ENCODE data around the gene XXYLT1. TPM values are rescaled to one million over a fixed set of nuclear protein-coding genes. Genes with fewer than 3 reads are reported as not detected.

Gene XXYLT1
- total RNA-seq, 1 experiment from 2014 or later: 23.4 TPM

DNA sequence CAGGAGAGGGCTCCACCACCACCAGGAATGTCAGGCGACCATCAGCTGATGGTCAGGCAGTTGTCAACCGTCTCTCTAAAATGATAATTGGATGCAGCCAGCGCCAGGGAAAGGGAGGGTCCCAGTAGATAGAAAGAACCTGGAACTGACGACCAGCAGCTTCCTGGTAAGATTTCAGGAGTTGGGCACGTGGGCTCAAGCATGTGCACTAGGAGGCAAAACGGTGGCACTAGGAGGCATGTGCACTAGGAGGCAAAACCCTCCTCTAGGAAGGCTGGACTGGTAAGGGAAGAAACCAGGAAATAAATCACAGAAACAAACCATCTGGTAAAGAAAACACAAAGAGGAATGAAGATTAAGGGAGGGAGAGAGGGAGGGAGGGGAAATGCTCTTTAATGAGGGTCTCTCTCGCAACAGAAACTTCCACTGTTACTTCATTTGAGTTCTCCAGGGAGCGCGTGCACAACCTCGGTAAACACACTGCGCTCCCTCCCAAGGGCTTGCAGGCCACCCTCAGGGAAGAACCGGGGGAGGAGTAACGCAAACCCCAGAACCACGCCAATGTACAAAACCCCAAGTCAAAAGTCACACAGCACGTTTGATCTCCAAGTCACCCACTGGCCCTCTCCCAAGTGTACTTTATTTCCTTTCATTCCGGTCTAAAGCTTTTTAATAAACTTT lies 116.7 kb downstream of the XXYLT1 start:
- H3K36me3 Mint-ChIP-seq: no peaks in the 10 kb centered on the region
- POLR2A ChIA-PET: no interaction called here
- H3K4me1 Mint-ChIP-seq: peaks cover 65% of the 10 kb centered on the region
- H3K9me3 Mint-ChIP-seq: no peaks in the 10 kb centered on the region
- no peaks in the 10 kb centered on the region for H3K27me3 Mint-ChIP-seq (ENCODE audit: low read depth)
- CTCF ChIA-PET: interaction anchor here (1.0 to 1.9 kb wide), 5 partner anchors 74 to 467 kb away, joined by 3 to 7 read pairs (median 3); partner anchors contain the start of gene XXYLT1
- no peak for ATAC-seq
- H3K27ac Mint-ChIP-seq: peak overlapping the region; percentile 81
- no peak overlapping the region for H3K4me3 Mint-ChIP-seq
- DNase-seq (ENCODE audit: low spot score): no peak
- TF ChIP-seq NFYB (CRISPR knock-in tag; conservative IDR thresholded peaks at IDR 0.05; ENCODE audit: low read depth) (no peak), ZNF219 (CRISPR knock-in tag; IDR thresholded peaks at IDR 0.05; ENCODE audit: borderline replicate concordance) (no peak), OVOL2 (CRISPR knock-in tag; IDR thresholded peaks at IDR 0.05; ENCODE audit: borderline replicate concordance) (no peak), HMGA2 (CRISPR knock-in tag; IDR thresholded peaks at IDR 0.05) (no peak), SP1 (CRISPR knock-in tag; conservative IDR thresholded peaks at IDR 0.05) (no peak), SMAD3 (CRISPR knock-in tag; IDR thresholded peaks at IDR 0.05; ENCODE audit: borderline replicate concordance) (no peak), ATF1 (CRISPR knock-in tag; IDR thresholded peaks at IDR 0.05) (no peak), RORB (CRISPR knock-in tag; IDR thresholded peaks at IDR 0.05) (no peak), EMX1 (CRISPR knock-in tag; IDR thresholded peaks at IDR 0.05) (no peak), SMAD4 (CRISPR knock-in tag; IDR thresholded peaks at IDR 0.05) (no peak), ZNF317 (CRISPR knock-in tag; IDR thresholded peaks at IDR 0.05; ENCODE audit: borderline replicate concordance, low read depth) (no peak)
- TF ChIP-seq, protein P1, sequence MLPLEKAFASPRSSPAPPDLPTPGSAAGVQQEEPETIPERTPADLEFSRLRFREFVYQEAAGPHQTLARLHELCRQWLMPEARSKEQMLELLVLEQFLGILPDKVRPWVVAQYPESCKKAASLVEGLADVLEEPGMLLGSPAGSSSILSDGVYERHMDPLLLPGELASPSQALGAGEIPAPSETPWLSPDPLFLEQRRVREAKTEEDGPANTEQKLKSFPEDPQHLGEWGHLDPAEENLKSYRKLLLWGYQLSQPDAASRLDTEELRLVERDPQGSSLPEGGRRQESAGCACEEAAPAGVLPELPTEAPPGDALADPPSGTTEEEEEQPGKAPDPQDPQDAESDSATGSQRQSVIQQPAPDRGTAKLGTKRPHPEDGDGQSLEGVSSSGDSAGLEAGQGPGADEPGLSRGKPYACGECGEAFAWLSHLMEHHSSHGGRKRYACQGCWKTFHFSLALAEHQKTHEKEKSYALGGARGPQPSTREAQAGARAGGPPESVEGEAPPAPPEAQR (CRISPR knock-in tag; IDR thresholded peaks at IDR 0.05): no peak
- TF ChIP-seq, protein P2, sequence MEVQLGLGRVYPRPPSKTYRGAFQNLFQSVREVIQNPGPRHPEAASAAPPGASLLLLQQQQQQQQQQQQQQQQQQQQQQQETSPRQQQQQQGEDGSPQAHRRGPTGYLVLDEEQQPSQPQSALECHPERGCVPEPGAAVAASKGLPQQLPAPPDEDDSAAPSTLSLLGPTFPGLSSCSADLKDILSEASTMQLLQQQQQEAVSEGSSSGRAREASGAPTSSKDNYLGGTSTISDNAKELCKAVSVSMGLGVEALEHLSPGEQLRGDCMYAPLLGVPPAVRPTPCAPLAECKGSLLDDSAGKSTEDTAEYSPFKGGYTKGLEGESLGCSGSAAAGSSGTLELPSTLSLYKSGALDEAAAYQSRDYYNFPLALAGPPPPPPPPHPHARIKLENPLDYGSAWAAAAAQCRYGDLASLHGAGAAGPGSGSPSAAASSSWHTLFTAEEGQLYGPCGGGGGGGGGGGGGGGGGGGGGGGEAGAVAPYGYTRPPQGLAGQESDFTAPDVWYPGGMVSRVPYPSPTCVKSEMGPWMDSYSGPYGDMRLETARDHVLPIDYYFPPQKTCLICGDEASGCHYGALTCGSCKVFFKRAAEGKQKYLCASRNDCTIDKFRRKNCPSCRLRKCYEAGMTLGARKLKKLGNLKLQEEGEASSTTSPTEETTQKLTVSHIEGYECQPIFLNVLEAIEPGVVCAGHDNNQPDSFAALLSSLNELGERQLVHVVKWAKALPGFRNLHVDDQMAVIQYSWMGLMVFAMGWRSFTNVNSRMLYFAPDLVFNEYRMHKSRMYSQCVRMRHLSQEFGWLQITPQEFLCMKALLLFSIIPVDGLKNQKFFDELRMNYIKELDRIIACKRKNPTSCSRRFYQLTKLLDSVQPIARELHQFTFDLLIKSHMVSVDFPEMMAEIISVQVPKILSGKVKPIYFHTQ (CRISPR knock-in tag; IDR thresholded peaks at IDR 0.05): no peak
- TF ChIP-seq, protein P3, sequence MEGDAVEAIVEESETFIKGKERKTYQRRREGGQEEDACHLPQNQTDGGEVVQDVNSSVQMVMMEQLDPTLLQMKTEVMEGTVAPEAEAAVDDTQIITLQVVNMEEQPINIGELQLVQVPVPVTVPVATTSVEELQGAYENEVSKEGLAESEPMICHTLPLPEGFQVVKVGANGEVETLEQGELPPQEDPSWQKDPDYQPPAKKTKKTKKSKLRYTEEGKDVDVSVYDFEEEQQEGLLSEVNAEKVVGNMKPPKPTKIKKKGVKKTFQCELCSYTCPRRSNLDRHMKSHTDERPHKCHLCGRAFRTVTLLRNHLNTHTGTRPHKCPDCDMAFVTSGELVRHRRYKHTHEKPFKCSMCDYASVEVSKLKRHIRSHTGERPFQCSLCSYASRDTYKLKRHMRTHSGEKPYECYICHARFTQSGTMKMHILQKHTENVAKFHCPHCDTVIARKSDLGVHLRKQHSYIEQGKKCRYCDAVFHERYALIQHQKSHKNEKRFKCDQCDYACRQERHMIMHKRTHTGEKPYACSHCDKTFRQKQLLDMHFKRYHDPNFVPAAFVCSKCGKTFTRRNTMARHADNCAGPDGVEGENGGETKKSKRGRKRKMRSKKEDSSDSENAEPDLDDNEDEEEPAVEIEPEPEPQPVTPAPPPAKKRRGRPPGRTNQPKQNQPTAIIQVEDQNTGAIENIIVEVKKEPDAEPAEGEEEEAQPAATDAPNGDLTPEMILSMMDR (IDR thresholded peaks at IDR 0.05): no peak
- TF ChIP-seq, protein P4, sequence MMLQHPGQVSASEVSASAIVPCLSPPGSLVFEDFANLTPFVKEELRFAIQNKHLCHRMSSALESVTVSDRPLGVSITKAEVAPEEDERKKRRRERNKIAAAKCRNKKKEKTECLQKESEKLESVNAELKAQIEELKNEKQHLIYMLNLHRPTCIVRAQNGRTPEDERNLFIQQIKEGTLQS (CRISPR knock-in tag; conservative IDR thresholded peaks at IDR 0.05): no peak
- TF ChIP-seq, protein P5, sequence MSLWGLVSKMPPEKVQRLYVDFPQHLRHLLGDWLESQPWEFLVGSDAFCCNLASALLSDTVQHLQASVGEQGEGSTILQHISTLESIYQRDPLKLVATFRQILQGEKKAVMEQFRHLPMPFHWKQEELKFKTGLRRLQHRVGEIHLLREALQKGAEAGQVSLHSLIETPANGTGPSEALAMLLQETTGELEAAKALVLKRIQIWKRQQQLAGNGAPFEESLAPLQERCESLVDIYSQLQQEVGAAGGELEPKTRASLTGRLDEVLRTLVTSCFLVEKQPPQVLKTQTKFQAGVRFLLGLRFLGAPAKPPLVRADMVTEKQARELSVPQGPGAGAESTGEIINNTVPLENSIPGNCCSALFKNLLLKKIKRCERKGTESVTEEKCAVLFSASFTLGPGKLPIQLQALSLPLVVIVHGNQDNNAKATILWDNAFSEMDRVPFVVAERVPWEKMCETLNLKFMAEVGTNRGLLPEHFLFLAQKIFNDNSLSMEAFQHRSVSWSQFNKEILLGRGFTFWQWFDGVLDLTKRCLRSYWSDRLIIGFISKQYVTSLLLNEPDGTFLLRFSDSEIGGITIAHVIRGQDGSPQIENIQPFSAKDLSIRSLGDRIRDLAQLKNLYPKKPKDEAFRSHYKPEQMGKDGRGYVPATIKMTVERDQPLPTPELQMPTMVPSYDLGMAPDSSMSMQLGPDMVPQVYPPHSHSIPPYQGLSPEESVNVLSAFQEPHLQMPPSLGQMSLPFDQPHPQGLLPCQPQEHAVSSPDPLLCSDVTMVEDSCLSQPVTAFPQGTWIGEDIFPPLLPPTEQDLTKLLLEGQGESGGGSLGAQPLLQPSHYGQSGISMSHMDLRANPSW (CRISPR knock-in tag; conservative IDR thresholded peaks at IDR 0.05; ENCODE audit: low read depth): no peak
- TF ChIP-seq, protein P6, sequence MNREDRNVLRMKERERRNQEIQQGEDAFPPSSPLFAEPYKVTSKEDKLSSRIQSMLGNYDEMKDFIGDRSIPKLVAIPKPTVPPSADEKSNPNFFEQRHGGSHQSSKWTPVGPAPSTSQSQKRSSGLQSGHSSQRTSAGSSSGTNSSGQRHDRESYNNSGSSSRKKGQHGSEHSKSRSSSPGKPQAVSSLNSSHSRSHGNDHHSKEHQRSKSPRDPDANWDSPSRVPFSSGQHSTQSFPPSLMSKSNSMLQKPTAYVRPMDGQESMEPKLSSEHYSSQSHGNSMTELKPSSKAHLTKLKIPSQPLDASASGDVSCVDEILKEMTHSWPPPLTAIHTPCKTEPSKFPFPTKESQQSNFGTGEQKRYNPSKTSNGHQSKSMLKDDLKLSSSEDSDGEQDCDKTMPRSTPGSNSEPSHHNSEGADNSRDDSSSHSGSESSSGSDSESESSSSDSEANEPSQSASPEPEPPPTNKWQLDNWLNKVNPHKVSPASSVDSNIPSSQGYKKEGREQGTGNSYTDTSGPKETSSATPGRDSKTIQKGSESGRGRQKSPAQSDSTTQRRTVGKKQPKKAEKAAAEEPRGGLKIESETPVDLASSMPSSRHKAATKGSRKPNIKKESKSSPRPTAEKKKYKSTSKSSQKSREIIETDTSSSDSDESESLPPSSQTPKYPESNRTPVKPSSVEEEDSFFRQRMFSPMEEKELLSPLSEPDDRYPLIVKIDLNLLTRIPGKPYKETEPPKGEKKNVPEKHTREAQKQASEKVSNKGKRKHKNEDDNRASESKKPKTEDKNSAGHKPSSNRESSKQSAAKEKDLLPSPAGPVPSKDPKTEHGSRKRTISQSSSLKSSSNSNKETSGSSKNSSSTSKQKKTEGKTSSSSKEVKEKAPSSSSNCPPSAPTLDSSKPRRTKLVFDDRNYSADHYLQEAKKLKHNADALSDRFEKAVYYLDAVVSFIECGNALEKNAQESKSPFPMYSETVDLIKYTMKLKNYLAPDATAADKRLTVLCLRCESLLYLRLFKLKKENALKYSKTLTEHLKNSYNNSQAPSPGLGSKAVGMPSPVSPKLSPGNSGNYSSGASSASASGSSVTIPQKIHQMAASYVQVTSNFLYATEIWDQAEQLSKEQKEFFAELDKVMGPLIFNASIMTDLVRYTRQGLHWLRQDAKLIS (CRISPR knock-in tag; IDR thresholded peaks at IDR 0.05; ENCODE audit: borderline replicate concordance): no peak
- TF ChIP-seq, protein P7, sequence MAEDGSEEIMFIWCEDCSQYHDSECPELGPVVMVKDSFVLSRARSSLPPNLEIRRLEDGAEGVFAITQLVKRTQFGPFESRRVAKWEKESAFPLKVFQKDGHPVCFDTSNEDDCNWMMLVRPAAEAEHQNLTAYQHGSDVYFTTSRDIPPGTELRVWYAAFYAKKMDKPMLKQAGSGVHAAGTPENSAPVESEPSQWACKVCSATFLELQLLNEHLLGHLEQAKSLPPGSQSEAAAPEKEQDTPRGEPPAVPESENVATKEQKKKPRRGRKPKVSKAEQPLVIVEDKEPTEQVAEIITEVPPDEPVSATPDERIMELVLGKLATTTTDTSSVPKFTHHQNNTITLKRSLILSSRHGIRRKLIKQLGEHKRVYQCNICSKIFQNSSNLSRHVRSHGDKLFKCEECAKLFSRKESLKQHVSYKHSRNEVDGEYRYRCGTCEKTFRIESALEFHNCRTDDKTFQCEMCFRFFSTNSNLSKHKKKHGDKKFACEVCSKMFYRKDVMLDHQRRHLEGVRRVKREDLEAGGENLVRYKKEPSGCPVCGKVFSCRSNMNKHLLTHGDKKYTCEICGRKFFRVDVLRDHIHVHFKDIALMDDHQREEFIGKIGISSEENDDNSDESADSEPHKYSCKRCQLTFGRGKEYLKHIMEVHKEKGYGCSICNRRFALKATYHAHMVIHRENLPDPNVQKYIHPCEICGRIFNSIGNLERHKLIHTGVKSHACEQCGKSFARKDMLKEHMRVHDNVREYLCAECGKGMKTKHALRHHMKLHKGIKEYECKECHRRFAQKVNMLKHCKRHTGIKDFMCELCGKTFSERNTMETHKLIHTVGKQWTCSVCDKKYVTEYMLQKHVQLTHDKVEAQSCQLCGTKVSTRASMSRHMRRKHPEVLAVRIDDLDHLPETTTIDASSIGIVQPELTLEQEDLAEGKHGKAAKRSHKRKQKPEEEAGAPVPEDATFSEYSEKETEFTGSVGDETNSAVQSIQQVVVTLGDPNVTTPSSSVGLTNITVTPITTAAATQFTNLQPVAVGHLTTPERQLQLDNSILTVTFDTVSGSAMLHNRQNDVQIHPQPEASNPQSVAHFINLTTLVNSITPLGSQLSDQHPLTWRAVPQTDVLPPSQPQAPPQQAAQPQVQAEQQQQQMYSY (CRISPR knock-in tag; IDR thresholded peaks at IDR 0.05): no peak
- TF ChIP-seq, protein P8, sequence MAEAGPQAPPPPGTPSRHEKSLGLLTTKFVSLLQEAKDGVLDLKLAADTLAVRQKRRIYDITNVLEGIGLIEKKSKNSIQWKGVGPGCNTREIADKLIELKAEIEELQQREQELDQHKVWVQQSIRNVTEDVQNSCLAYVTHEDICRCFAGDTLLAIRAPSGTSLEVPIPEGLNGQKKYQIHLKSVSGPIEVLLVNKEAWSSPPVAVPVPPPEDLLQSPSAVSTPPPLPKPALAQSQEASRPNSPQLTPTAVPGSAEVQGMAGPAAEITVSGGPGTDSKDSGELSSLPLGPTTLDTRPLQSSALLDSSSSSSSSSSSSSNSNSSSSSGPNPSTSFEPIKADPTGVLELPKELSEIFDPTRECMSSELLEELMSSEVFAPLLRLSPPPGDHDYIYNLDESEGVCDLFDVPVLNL (CRISPR knock-in tag; IDR thresholded peaks at IDR 0.05; ENCODE audit: borderline replicate concordance, low read depth): no peak

All from WTC11 (cell line).